Caco-2 (cell line): ENCODE measurements around the gene HBE1. TPM values are rescaled to one million over a fixed set of nuclear protein-coding genes. Genes with fewer than 3 reads are reported as not detected.

Source experiments
- BruUV-seq: library from RNA; stranded (reverse); fragments of 400-500 nt; replicated peaks from 2 replicates; lab custom pipeline; 2021; lab: Mats Ljungman, UMichigan
- CTCF ChIA-PET: fragments of 300-600 bp; sonication (Branson Sonifier 250); formaldehyde crosslinking; loops from one replicate; lab custom pipeline; 2022; ENCODE audit warnings: antibody characterized with exemption; lab: Charles Lee
- POLR2A ChIA-PET: fragments of 300-600 bp; sonication (Branson Sonifier 250); formaldehyde crosslinking; loops from one replicate; lab custom pipeline; 2022; ENCODE audit warnings: antibody characterized with exemption; lab: Charles Lee
- DNase-seq, 2 experiments: peaks; one replicate each; pipeline versions ENCODE4 v3.0.0 to v3.0.0-alpha.2; 2020 to 2022
- H3K27me3 ChIP-seq: replicated peaks from 2 replicates; pipeline ENCODE4 v1.6.0; 2011; ENCODE audit warnings: low read length; ENCODE audit not compliant: control insufficient read depth, insufficient read depth
- H3K36me3 ChIP-seq: 2 replicates; pipeline ENCODE4 v1.5.1; 2011; ENCODE audit warnings: low read length; ENCODE audit not compliant: control insufficient read depth, insufficient read depth
- H3K4me1 ChIP-seq: fragments of 250-450 bp; sonication (Bioruptor Pico); 2 replicates; pipeline ENCODE4 v1.5.1; 2020; ENCODE audit warnings: mild to moderate bottlenecking
- H3K4me3 ChIP-seq: 2 replicates; pipeline ENCODE4 v1.5.1; 2011; ENCODE audit warnings: low read depth, mild to moderate bottlenecking, control low read depth, low read length
- H3K9me3 ChIP-seq: fragments of 250-450 bp; sonication (Bioruptor Pico); 2 replicates; pipeline ENCODE4 v1.5.1; 2020; ENCODE audit warnings: mild to moderate bottlenecking, moderate library complexity
- H3K27ac Mint-ChIP-seq: one replicate; pipeline ENCODE4 v1.8.0; 2022; ENCODE audit warnings: mixed read lengths; ENCODE audit not compliant: unreplicated experiment
- H3K27me3 Mint-ChIP-seq: one replicate; pipeline ENCODE4 v1.8.0; 2022; ENCODE audit warnings: mixed read lengths; ENCODE audit not compliant: insufficient read depth, unreplicated experiment
- H3K36me3 Mint-ChIP-seq: one replicate; pipeline ENCODE4 v1.8.0; 2022; ENCODE audit warnings: mild to moderate bottlenecking, mixed read lengths; ENCODE audit not compliant: insufficient read depth, unreplicated experiment
- H3K4me1 Mint-ChIP-seq: one replicate; pipeline ENCODE4 v1.8.0; 2022; ENCODE audit warnings: low read depth, mixed read lengths; ENCODE audit not compliant: unreplicated experiment
- H3K4me3 Mint-ChIP-seq: one replicate; pipeline ENCODE4 v1.8.0; 2022; ENCODE audit warnings: mild to moderate bottlenecking, moderate library complexity, mixed read lengths; ENCODE audit not compliant: unreplicated experiment
- H3K9me3 Mint-ChIP-seq: one replicate; pipeline ENCODE4 v1.8.0; 2022; ENCODE audit warnings: mixed read lengths; ENCODE audit not compliant: unreplicated experiment
- intact Hi-C: fragments of 100-400 bp; cut with micrococcal nuclease; formaldehyde crosslinking; loops from one replicate; pipeline ENCODE4 v1.10.0; 2022; ENCODE audit not compliant: unreplicated experiment
- total RNA-seq: library from RNA; stranded (reverse); gene quantifications from 2 replicates; pipeline ENCODE4 v1.2.3, GENCODE V29; 2022
- TF ChIP-seq, protein P1 (sequence below), 2 experiments: fragments of 200-600 bp in 1 of 2; IDR thresholded peaks; 1 replicate in 1 of 2; 2 replicates in 1 of 2; pipeline versions ENCODE4 v1.5.1 to v1.8.0; 2011 to 2022; ENCODE audit warnings: antibody characterized with exemption in 1 of 2, control low read depth in 1 of 2, inconsistent platforms in 1 of 2, low read depth in 1 of 2, low read length in 1 of 2, mild to moderate bottlenecking in 1 of 2, moderate library complexity in 1 of 2; ENCODE audit not compliant: insufficient read depth in 1 of 2, severe bottlenecking in 1 of 2, unreplicated experiment in 1 of 2

HBE1 gene
- total RNA-seq, 1 experiment from 2014 or later = not detected

- Mint-ChIP-seq H3K27ac (no peak overlapping the region), H3K4me3 (no peak overlapping the region), H3K36me3 (no peaks in the 10 kb centered on the region), H3K4me1 (no peaks in the 10 kb centered on the region), H3K27me3 (peaks cover 10% of the 10 kb centered on the region), H3K9me3 (no peaks in the 10 kb centered on the region)
- CTCF ChIA-PET = no interaction called here
- TF ChIP-seq, protein P1, sequence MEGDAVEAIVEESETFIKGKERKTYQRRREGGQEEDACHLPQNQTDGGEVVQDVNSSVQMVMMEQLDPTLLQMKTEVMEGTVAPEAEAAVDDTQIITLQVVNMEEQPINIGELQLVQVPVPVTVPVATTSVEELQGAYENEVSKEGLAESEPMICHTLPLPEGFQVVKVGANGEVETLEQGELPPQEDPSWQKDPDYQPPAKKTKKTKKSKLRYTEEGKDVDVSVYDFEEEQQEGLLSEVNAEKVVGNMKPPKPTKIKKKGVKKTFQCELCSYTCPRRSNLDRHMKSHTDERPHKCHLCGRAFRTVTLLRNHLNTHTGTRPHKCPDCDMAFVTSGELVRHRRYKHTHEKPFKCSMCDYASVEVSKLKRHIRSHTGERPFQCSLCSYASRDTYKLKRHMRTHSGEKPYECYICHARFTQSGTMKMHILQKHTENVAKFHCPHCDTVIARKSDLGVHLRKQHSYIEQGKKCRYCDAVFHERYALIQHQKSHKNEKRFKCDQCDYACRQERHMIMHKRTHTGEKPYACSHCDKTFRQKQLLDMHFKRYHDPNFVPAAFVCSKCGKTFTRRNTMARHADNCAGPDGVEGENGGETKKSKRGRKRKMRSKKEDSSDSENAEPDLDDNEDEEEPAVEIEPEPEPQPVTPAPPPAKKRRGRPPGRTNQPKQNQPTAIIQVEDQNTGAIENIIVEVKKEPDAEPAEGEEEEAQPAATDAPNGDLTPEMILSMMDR (IDR thresholded peaks at IDR 0.05; ENCODE audit: insufficient read depth in 1 of 2, low read depth in 1 of 2, low read length in 1 of 2, severe bottlenecking in 1 of 2, unreplicated experiment in 1 of 2) = no peak
- intact Hi-C loops = no loop called here
- Histone ChIP-seq H3K9me3 (no peaks in the 10 kb centered on the region), H3K4me3 (no peak overlapping the region), H3K36me3 (no peaks in the 10 kb centered on the region), H3K4me1 (no peaks in the 10 kb centered on the region), H3K27me3 (no peaks in the 10 kb centered on the region)
- DNase-seq = no peak
- POLR2A ChIA-PET = no interaction called here
- no TSS peak for BruUV-seq
Observed at GRCh38 chr11:5310423-5310822, 40.7 kb upstream of the HBE1 start.

DNA sequence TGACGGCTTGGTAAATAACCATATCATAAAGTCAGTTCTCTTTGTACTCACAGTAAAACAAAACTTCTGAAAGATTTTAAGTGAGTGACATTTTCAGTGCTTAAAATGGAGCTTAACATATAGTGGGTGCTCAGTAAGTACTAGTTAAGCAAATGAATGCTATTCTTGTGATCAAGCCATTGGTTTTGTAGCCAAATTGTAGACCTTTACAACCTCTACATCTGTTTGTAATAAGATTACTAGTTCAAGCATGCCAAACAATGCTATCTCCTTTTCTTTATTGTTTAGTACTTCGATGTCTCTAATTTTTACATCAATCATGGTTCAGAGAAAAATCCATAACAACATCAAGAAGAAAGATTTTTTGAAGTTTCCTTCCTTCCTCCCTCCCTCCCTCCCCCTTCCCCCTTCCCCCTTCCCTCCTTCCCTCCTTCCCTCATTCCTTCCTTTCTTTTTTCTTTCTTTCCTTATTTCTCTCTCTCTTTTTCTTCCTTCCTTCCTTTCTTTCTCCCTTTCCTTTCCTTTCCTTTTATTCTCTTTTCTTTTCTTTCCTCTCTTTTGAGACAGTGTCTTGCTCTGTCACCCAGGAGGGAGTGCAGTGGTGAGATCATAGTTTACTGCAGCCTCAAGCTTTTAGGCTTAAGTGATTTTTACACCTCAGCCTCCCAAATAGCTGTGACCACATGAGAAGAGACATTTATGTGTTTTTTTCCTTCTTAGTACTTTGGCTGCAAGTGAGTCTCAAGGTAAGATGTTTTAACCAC, 37.7 kb upstream of the HBE1 start:
- Histone ChIP-seq H3K36me3 (no peaks in the 10 kb centered on the region), H3K4me1 (no peaks in the 10 kb centered on the region), H3K27me3 (no peaks in the 10 kb centered on the region), H3K4me3 (no peak overlapping the region), H3K9me3 (no peaks in the 10 kb centered on the region)
- DNase-seq = no peak
- Mint-ChIP-seq H3K9me3 (no peaks in the 10 kb centered on the region), H3K27ac (no peak overlapping the region), H3K4me3 (no peak overlapping the region), H3K4me1 (no peaks in the 10 kb centered on the region), H3K27me3 (peaks cover 6% of the 10 kb centered on the region), H3K36me3 (no peaks in the 10 kb centered on the region)
- no TSS peak for BruUV-seq
- TF ChIP-seq, protein P1 (IDR thresholded peaks at IDR 0.05; ENCODE audit: insufficient read depth in 1 of 2, low read depth in 1 of 2, low read length in 1 of 2, severe bottlenecking in 1 of 2, unreplicated experiment in 1 of 2) = no peak
- intact Hi-C loops = no loop called here
- ChIA-PET POLR2A (no interaction called here), CTCF (no interaction called here)

- no peaks in the 10 kb centered on the region for H3K36me3 Mint-ChIP-seq
- no peaks in the 10 kb centered on the region for H3K36me3 ChIP-seq
- no peaks in the 10 kb centered on the region for H3K4me1 Mint-ChIP-seq
- no peak overlapping the region for H3K4me3 Mint-ChIP-seq
- H3K9me3 Mint-ChIP-seq = no peaks in the 10 kb centered on the region
- no peak overlapping the region for H3K27ac Mint-ChIP-seq
- no peaks in the 10 kb centered on the region for H3K4me1 ChIP-seq
- DNase-seq = no peak
- POLR2A ChIA-PET = no interaction called here
- CTCF ChIA-PET = no interaction called here
- no peaks in the 10 kb centered on the region for H3K27me3 ChIP-seq
- H3K4me3 ChIP-seq = no peak overlapping the region
- intact Hi-C loops = no loop called here
- TF ChIP-seq, protein P1 (IDR thresholded peaks at IDR 0.05; ENCODE audit: insufficient read depth in 1 of 2, low read depth in 1 of 2, low read length in 1 of 2, severe bottlenecking in 1 of 2, unreplicated experiment in 1 of 2) = no peak
- H3K27me3 Mint-ChIP-seq = peaks cover 17% of the 10 kb centered on the region
- H3K9me3 ChIP-seq = no peaks in the 10 kb centered on the region
- BruUV-seq = no TSS peak
Observed at GRCh38 chr11:5304046-5304445, 34.3 kb upstream of the HBE1 start.
